Fibroblast of villous mesenchyme (primary cell): Measurements from ENCODE around the gene ANKRD37. TPM values are rescaled to one million over a fixed set of nuclear protein-coding genes. Genes with fewer than 3 reads are reported as not detected.

Experiments
- DNase-seq: peaks from one replicate; pipeline ENCODE4 v3.0.0-alpha.2; 2010; ENCODE audit warnings: low read depth
- H3K4me3 ChIP-seq: 2 replicates; pipeline ENCODE4 v1.5.1; 2011; ENCODE audit warnings: low read depth, mild to moderate bottlenecking, low read length
- CTCF ChIP-seq: IDR thresholded peaks from 2 replicates; pipeline ENCODE4 v1.5.1; 2012; ENCODE audit warnings: low read depth, mild to moderate bottlenecking, low read length; ENCODE audit not compliant: insufficient read depth
- small RNA-seq: library from RNA; depleted of rRNA; stranded (forward); fragments of <200 nt; gene quantifications from one replicate; pipeline ENCODE3, GENCODE V24; 2012
- total RNA-seq: library from RNA; depleted of rRNA; stranded (reverse); fragments of >200 nt; gene quantifications from 2 replicates; pipeline ENCODE4 v1.2.3, GENCODE V29; 2012

The ANKRD37 gene
- total RNA-seq, 1 donor = 3.0 TPM

GRCh38 chr4:185429660-185430059 lies 33.0 kb downstream of the ANKRD37 start:
- no peak for TF ChIP-seq CTCF
- no peak for DNase-seq
- H3K4me3 ChIP-seq = no peak overlapping the region

GRCh38 chr4:185435466-185435865 lies 38.8 kb downstream of the ANKRD37 start:
- no peak overlapping the region for H3K4me3 ChIP-seq
- no peak for TF ChIP-seq CTCF
- no peak for DNase-seq

GRCh38 chr4:185437809-185438208 lies 41.2 kb downstream of the ANKRD37 start:
- DNase-seq = no peak
- no peak for TF ChIP-seq CTCF
- H3K4me3 ChIP-seq = no peak overlapping the region

GRCh38 chr4:185441479-185441878 lies 44.8 kb downstream of the ANKRD37 start:
- TF ChIP-seq CTCF = no peak

GRCh38 chr4:185445209-185445608 lies 48.6 kb downstream of the ANKRD37 start:
- no peak overlapping the region for H3K4me3 ChIP-seq
- no peak for DNase-seq
- TF ChIP-seq CTCF = no peak

More at GRCh38 chr4:185441479-185441878, 44.8 kb downstream of the ANKRD37 start:
- no peak overlapping the region for H3K4me3 ChIP-seq
- DNase-seq = no peak

Small RNA genes within 50 kb of the gene (small RNA-seq; reads per million reads assigned to genes)
- not detected for gene RF00019

Other genes with a start within 250 kb of the ANKRD37 start
- gene CFAP97, start 192.8 kb upstream of the ANKRD37 start, total RNA-seq = 39.0 and 56.1 TPM in 2 replicates
- 29.6 and 47.1 TPM in 2 replicates for gene SNX25, start 187.2 kb upstream of the ANKRD37 start, total RNA-seq
- 0.32 and 1.3 TPM in 2 replicates for gene LRP2BP, start 917 bp upstream of the ANKRD37 start, total RNA-seq
- 30.3 and 42.7 TPM in 2 replicates for gene UFSP2, start 29.1 kb downstream of the ANKRD37 start, total RNA-seq
- gene CCDC110, start 74.9 kb downstream of the ANKRD37 start, total RNA-seq = 0.32 and 0.43 TPM in 2 replicates
- gene PDLIM3, start 138.7 kb downstream of the ANKRD37 start, total RNA-seq = 15.1 and 96.6 TPM in 2 replicates